Astrocyte (in vitro differentiated cells and primary cell): ENCODE measurements around the gene HTRA2.

Experiments used
- CTCF ChIP-seq: IDR thresholded peaks from 2 replicates; pipeline ENCODE4 v1.5.1; 2011; ENCODE audit warnings: low read depth, mild to moderate bottlenecking, inconsistent platforms, low read length, moderate library complexity; ENCODE audit not compliant: insufficient read depth
- EZH2 ChIP-seq: IDR thresholded peaks from 2 replicates; pipeline ENCODE4 v1.6.1; 2012; ENCODE audit warnings: mild to moderate bottlenecking, low read length, inconsistent platforms; ENCODE audit not compliant: insufficient read depth

DNA sequence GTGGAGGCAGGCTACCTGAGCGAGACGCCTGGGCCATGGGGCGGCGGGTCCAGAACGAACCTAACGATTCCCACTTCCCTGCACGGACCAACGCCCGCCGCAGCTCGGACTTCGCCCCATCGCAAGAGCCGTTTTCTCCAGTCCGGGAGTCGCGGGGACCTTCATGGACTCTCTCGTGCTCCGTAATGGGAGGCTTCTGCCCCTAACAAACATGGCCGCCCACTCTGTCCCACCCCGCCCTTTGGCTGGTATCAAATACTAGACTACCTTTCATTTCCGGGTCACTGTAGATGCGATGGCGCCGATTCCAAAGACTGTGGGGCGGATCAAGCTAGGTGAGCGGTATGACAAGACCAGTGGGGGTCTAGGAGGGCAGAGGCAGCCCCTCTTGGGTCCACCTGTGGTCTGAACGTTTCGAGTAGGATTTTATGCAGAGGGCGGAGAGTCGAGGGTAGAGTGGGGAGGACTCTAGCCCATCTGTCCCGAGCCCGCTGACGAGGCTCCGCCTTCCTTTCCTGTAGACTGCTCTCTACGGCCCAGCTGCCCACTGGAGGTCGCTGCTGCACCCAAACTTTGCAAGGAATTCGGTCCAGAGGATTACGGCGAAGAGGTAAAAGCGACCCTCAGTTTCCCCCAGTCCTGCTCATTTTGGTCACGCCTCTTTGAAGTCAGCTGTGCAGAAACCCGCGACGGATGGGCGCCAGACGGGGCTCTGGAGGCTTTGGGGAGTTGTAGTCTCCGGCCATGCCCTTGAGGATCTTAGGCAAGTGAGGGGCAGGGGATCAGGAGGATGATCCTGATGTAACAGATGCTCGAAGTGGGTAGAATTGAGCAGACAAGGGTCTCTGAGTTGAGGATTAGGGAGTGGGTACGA, 46.7 kb upstream of the HTRA2 start, which contains the start of the genes CCDC142 and TTC31:
- TF ChIP-seq EZH2 (no peak), CTCF (peak; percentile 88)
